Parathyroid adenoma (tissue), 2 donors: ENCODE measurements around the gene CLPX.

Experiments used
- H2AFZ ChIP-seq: fragments of 300-600 bp; sonication (generic); one replicate; pipeline ENCODE4 v1.7.0; 2017; ENCODE audit warnings: antibody characterized with exemption, mild to moderate bottlenecking
- H3K27ac ChIP-seq: fragments of 300-600 bp; sonication (generic); one replicate; pipeline ENCODE4 v1.7.0; 2017
- H3K27me3 ChIP-seq: fragments of 300-600 bp; sonication (generic); one replicate; pipeline ENCODE4 v1.7.0; 2017; ENCODE audit warnings: low read length; ENCODE audit not compliant: control insufficient read depth, insufficient read depth
- H3K36me3 ChIP-seq: fragments of 300-600 bp; sonication (generic); one replicate; pipeline ENCODE4 v1.7.0; 2017; ENCODE audit warnings: low read length; ENCODE audit not compliant: control insufficient read depth, insufficient read depth
- H3K4me1 ChIP-seq: fragments of 300-600 bp; sonication (generic); one replicate; pipeline ENCODE4 v1.7.0; 2017; ENCODE audit warnings: control low read depth
- H3K4me2 ChIP-seq: fragments of 300-600 bp; sonication (generic); one replicate; pipeline ENCODE4 v1.7.0; 2017; ENCODE audit warnings: low read length
- H3K4me3 ChIP-seq: fragments of 300-600 bp; sonication (generic); one replicate; pipeline ENCODE4 v1.7.0; 2017; ENCODE audit warnings: low read depth, low read length
- H3K79me2 ChIP-seq: fragments of 300-600 bp; sonication (generic); one replicate; pipeline ENCODE4 v1.7.0; 2017; ENCODE audit warnings: control low read depth
- H3K9ac ChIP-seq: fragments of 300-600 bp; sonication (generic); one replicate; pipeline ENCODE4 v1.7.0; 2017; ENCODE audit warnings: mild to moderate bottlenecking
- H3K9me3 ChIP-seq: fragments of 300-600 bp; sonication (generic); one replicate; pipeline ENCODE4 v1.7.0; 2017; ENCODE audit warnings: low read length; ENCODE audit not compliant: control insufficient read depth
- TF ChIP-seq, protein P1 (sequence below): fragments of 300-600 bp; sonication (generic); IDR thresholded peaks from one replicate; pipeline ENCODE4 v1.7.0; 2017; ENCODE audit warnings: antibody characterized with exemption, mild to moderate bottlenecking
- donor health status: primary hyperparathyroidism.

The CLPX gene

DNA sequence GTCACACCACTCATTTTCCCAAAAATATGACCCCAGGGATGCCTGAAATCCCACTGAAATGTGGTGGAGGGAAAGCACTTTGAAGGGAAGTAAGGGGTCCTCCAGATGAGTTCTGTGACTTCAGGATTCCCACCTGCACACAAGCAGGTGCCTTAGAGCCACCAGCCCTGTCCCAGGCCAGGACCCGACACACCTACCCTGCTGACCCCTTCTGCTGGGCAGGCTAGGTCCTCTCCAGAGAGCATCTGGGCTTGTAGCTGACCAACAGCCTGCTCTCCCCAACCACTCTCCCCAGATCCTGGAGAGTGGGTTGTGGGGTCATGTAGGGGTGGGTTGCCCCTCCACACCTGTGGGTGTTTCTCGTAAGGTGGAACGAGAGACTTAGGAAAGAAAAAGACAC is 41.1 kb upstream of the CLPX start:
- no peaks in the 10 kb centered on the region for H3K36me3 ChIP-seq
- no peak overlapping the region for H3K4me2 ChIP-seq
- no peaks in the 10 kb centered on the region for H3K4me1 ChIP-seq
- H3K79me2 ChIP-seq = no peaks in the 10 kb centered on the region
- H3K27ac ChIP-seq = no peak overlapping the region
- H3K4me3 ChIP-seq = no peak overlapping the region
- H3K27me3 ChIP-seq = no peaks in the 10 kb centered on the region
- H3K9ac ChIP-seq = no peak overlapping the region
- no peaks in the 10 kb centered on the region for H3K9me3 ChIP-seq
- H2AFZ ChIP-seq = no peak overlapping the region
- TF ChIP-seq, protein P1, sequence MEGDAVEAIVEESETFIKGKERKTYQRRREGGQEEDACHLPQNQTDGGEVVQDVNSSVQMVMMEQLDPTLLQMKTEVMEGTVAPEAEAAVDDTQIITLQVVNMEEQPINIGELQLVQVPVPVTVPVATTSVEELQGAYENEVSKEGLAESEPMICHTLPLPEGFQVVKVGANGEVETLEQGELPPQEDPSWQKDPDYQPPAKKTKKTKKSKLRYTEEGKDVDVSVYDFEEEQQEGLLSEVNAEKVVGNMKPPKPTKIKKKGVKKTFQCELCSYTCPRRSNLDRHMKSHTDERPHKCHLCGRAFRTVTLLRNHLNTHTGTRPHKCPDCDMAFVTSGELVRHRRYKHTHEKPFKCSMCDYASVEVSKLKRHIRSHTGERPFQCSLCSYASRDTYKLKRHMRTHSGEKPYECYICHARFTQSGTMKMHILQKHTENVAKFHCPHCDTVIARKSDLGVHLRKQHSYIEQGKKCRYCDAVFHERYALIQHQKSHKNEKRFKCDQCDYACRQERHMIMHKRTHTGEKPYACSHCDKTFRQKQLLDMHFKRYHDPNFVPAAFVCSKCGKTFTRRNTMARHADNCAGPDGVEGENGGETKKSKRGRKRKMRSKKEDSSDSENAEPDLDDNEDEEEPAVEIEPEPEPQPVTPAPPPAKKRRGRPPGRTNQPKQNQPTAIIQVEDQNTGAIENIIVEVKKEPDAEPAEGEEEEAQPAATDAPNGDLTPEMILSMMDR = no peak

DNA sequence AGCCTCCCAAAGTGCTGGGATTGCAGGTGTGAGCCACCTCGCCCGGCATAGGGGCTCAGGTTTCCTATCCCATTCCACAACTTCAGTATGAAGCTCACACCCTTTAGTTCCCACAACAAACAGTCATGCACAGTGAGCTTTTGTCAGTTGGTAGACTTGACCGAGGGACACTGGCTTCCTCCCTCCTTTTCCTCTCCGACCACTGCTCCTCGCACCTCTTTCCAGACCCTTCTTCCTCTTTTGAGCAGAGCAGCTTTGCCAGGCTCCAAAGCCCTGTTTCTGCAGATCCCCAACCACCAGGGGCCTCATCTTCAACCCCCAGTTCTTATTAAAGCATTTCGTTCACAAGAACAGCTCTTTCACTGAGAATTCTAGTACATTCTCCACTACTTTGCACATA is 38.9 kb upstream of the CLPX start:
- H3K4me2 ChIP-seq = no peak overlapping the region
- no peaks in the 10 kb centered on the region for H3K4me1 ChIP-seq
- H3K9me3 ChIP-seq = no peaks in the 10 kb centered on the region
- no peak overlapping the region for H3K27ac ChIP-seq
- H3K9ac ChIP-seq = no peak overlapping the region
- H3K4me3 ChIP-seq = no peak overlapping the region
- no peaks in the 10 kb centered on the region for H3K36me3 ChIP-seq
- no peak overlapping the region for H2AFZ ChIP-seq
- TF ChIP-seq, protein P1 = no peak
- H3K27me3 ChIP-seq = no peaks in the 10 kb centered on the region
- H3K79me2 ChIP-seq = no peaks in the 10 kb centered on the region

DNA sequence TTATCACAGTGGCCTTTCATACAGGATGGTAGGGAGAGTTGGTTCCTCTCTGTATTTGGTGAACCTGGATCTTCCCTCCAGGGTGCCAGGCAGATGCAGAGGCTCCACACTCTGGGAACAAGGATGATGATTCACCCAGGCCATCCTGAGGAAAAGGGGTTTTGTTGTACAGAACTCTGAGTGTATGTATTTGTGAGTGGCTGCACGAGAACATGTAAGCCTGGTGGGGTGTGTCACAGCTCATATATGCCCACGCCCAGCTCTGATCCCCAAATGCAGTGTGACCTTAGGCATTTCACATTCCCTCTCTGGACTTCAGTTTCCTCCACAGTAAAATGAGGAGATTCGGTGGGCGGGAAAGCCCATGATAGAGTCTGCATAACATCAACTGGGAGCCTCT is 37.7 kb upstream of the CLPX start:
- no peaks in the 10 kb centered on the region for H3K36me3 ChIP-seq

DNA sequence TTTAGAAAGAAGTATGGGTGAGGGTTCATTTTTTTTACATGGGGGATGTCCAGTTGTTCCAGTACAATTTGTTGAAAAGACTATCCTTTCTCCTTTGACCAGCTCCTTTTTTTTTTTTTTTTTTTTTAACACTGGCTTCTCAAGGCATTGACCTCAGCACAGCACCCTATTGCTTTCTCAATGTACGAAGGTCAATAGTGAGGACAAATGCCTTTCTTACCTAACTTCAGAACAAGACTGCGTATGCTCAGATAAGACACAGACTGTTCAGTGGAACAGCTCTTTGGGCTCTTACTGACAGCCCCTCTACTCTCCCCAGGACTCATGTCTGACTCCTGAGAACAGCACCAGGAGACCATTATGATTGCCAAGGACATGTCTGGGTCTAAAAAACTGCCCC is 36.6 kb upstream of the CLPX start:
- TF ChIP-seq, protein P1 = no peak
- Histone ChIP-seq H3K9ac (no peak overlapping the region), H3K4me1 (no peaks in the 10 kb centered on the region), H3K27ac (no peak overlapping the region), H3K79me2 (no peaks in the 10 kb centered on the region), H2AFZ (no peak overlapping the region), H3K9me3 (no peaks in the 10 kb centered on the region), H3K4me3 (no peak overlapping the region), H3K27me3 (no peaks in the 10 kb centered on the region), H3K4me2 (no peak overlapping the region), H3K36me3 (no peaks in the 10 kb centered on the region)

More for the DNA sequence above, 37.7 kb upstream of the CLPX start:
- Histone ChIP-seq H3K27me3 (no peaks in the 10 kb centered on the region), H3K4me2 (no peak overlapping the region), H3K9ac (no peak overlapping the region), H3K79me2 (no peaks in the 10 kb centered on the region), H3K27ac (no peak overlapping the region), H2AFZ (no peak overlapping the region), H3K4me3 (no peak overlapping the region), H3K9me3 (no peaks in the 10 kb centered on the region), H3K4me1 (no peaks in the 10 kb centered on the region)
- TF ChIP-seq, protein P1 = no peak

DNA sequence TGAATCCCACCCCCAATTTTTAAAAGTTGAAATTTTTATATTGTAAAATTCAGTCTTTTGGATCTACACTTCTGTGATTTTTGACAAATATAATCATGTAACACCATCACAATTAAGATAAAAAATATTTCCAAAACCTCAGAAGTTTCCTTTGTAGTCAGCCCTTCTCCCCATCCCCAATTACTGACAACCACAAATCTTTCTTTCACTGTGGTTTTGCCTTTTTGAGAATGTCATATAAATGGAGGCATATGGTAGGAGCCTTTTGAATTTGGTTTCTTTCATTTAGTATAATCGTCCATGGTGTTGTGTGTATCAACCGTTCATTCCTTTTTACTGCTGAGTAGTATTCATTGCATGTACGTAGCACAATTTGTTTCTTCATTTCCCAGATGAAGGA is 34.0 kb upstream of the CLPX start:
- H3K36me3 ChIP-seq = no peaks in the 10 kb centered on the region
- no peak overlapping the region for H3K27ac ChIP-seq
- H3K27me3 ChIP-seq = no peaks in the 10 kb centered on the region
- H3K79me2 ChIP-seq = no peaks in the 10 kb centered on the region
- no peak overlapping the region for H3K4me3 ChIP-seq
- TF ChIP-seq, protein P1 = no peak
- H3K4me1 ChIP-seq = no peaks in the 10 kb centered on the region
- H2AFZ ChIP-seq = no peak overlapping the region
- no peak overlapping the region for H3K9ac ChIP-seq
- no peak overlapping the region for H3K4me2 ChIP-seq
- no peaks in the 10 kb centered on the region for H3K9me3 ChIP-seq
